Neural progenitor cell (in vitro differentiated cells): ENCODE measurements around the gene VAPB. TPM values are rescaled to one million over a fixed set of nuclear protein-coding genes. Genes with fewer than 3 reads are reported as not detected.
A peak's percentile ranks its signal among the peaks of the same experiment; 100 is the strongest.

ENCODE experiments used
- DNase-seq: peaks from one replicate; pipeline ENCODE4 v3.0.0-alpha.2; 2016; ENCODE audit warnings: low spot score
- H2AFZ ChIP-seq: fragments of 200-600 bp; sonication (generic); replicated peaks from 2 replicates; pipeline ENCODE4 v1.6.1; 2016; ENCODE audit warnings: antibody characterized with exemption
- H3F3A ChIP-seq: fragments of 200-600 bp; sonication (generic); 2 replicates; pipeline ENCODE4 v1.6.1; 2016; ENCODE audit warnings: antibody characterized with exemption, low read depth
- H3K27ac ChIP-seq: fragments of 200-600 bp; sonication (generic); 2 replicates; pipeline ENCODE4 v1.5.1; 2016; ENCODE audit warnings: mild to moderate bottlenecking
- H3K27me3 ChIP-seq: fragments of 200-600 bp; sonication (generic); 2 replicates; pipeline ENCODE4 v1.6.1; 2016; ENCODE audit warnings: mild to moderate bottlenecking, moderate library complexity
- H3K36me3 ChIP-seq: fragments of 200-600 bp; sonication (generic); 2 replicates; pipeline ENCODE4 v1.5.1; 2016
- H3K4me1 ChIP-seq: fragments of 200-600 bp; sonication (generic); 2 replicates; pipeline ENCODE4 v1.6.1; 2016; ENCODE audit warnings: mixed run types
- H3K4me2 ChIP-seq: fragments of 200-600 bp; sonication (generic); 2 replicates; pipeline ENCODE4 v1.6.1; 2016
- H3K4me3 ChIP-seq: fragments of 200-600 bp; sonication (generic); 2 replicates; pipeline ENCODE4 v1.5.1; 2016
- H3K79me2 ChIP-seq: fragments of 200-600 bp; sonication (generic); 2 replicates; pipeline ENCODE4 v1.6.1; 2016; ENCODE audit warnings: low read depth
- H3K9ac ChIP-seq: fragments of 200-600 bp; sonication (generic); 2 replicates; pipeline ENCODE4 v1.6.1; 2016
- H3K9me3 ChIP-seq: fragments of 200-600 bp; sonication (generic); 2 replicates; pipeline ENCODE4 v1.5.1; 2016; ENCODE audit warnings: low read depth
- H4K20me1 ChIP-seq: fragments of 200-600 bp; sonication (generic); 2 replicates; pipeline ENCODE4 v1.6.1; 2016; ENCODE audit warnings: low read depth
- H3K27ac Mint-ChIP-seq: 3 replicates; pipeline ENCODE4 v1.8.0; 2021; ENCODE audit warnings: mixed read lengths
- H3K27me3 Mint-ChIP-seq: 2 replicates; pipeline ENCODE4 v1.8.0; 2022; ENCODE audit warnings: low read depth, mild to moderate bottlenecking, inconsistent platforms, moderate library complexity, mixed read lengths; ENCODE audit not compliant: insufficient read depth
- H3K36me3 Mint-ChIP-seq: 3 replicates; pipeline ENCODE4 v1.8.0; 2021; ENCODE audit warnings: mixed read lengths
- H3K4me1 Mint-ChIP-seq: 3 replicates; pipeline ENCODE4 v1.8.0; 2021; ENCODE audit warnings: mixed read lengths
- H3K4me3 Mint-ChIP-seq: 3 replicates; pipeline ENCODE4 v1.8.0; 2021; ENCODE audit warnings: mild to moderate bottlenecking, moderate library complexity, mixed read lengths
- H3K9me3 Mint-ChIP-seq: 3 replicates; pipeline ENCODE4 v1.8.0; 2020; ENCODE audit warnings: mixed read lengths
- CTCF ChIP-seq: fragments of 200-600 bp; sonication (generic); IDR thresholded peaks from 2 replicates; pipeline ENCODE4 v1.5.1; 2017; ENCODE audit warnings: antibody characterized with exemption, mild to moderate bottlenecking
- EZH2 ChIP-seq: fragments of 200-600 bp; sonication (generic); IDR thresholded peaks from 2 replicates; pipeline ENCODE4 v1.6.1; 2017; ENCODE audit warnings: antibody characterized with exemption, mild to moderate bottlenecking, moderate library complexity
- EZH2phosphoT487 ChIP-seq: fragments of 200-600 bp; sonication (generic); IDR thresholded peaks from 2 replicates; pipeline ENCODE4 v1.6.1; 2017; ENCODE audit warnings: antibody characterized with exemption
- total RNA-seq: library from RNA; depleted of rRNA; stranded (reverse); fragments of >200 nt; gene quantifications from 2 replicates; pipeline ENCODE4 v1.2.3, GENCODE V29; 2015; ENCODE audit warnings: low replicate concordance

VAPB gene
- total RNA-seq, 1 donor from 2014 or later, result 31.9 TPM

- H2AFZ ChIP-seq, result no peak overlapping the region
- no peak overlapping the region for H3K4me2 ChIP-seq
- H3F3A ChIP-seq, result peaks cover 8% of the 10 kb centered on the region
- no peak overlapping the region for H3K27ac Mint-ChIP-seq
- no peaks in the 10 kb centered on the region for H3K36me3 ChIP-seq
- no peaks in the 10 kb centered on the region for H3K27me3 ChIP-seq
- no peaks in the 10 kb centered on the region for H3K9me3 Mint-ChIP-seq
- peaks cover 9% of the 10 kb centered on the region for H3K79me2 ChIP-seq
- no peaks in the 10 kb centered on the region for H3K9me3 ChIP-seq
- no peak overlapping the region for H3K4me3 Mint-ChIP-seq
- TF ChIP-seq EZH2, result no peak
- peak; percentile 71 for TF ChIP-seq CTCF
- peak overlapping the region; percentile 4 for H3K9ac ChIP-seq
- H3K36me3 Mint-ChIP-seq, result peaks cover 16% of the 10 kb centered on the region
- H3K27ac ChIP-seq, result no peak overlapping the region
- no peak overlapping the region for H3K4me3 ChIP-seq
- DNase-seq, result peak; percentile 75
- H3K4me1 Mint-ChIP-seq, result peaks cover 5% of the 10 kb centered on the region
- peaks cover 6% of the 10 kb centered on the region for H3K4me1 ChIP-seq
- peaks cover 2% of the 10 kb centered on the region for H3K27me3 Mint-ChIP-seq
- peaks cover 20% of the 10 kb centered on the region for H4K20me1 ChIP-seq
Observed at GRCh38 chr20:58447511-58448391, 58.7 kb downstream of the VAPB start.

GRCh38 chr20:58448958-58449357 lies 59.9 kb downstream of the VAPB start:
- H3K9ac ChIP-seq, result no peak overlapping the region
- peaks cover 12% of the 10 kb centered on the region for H3K4me1 ChIP-seq
- H3K4me3 ChIP-seq, result no peak overlapping the region
- no peaks in the 10 kb centered on the region for H3K36me3 ChIP-seq
- Mint-ChIP-seq H3K27ac (no peak overlapping the region), H3K27me3 (peaks cover 2% of the 10 kb centered on the region), H3K9me3 (peaks cover 1% of the 10 kb centered on the region), H3K4me1 (peaks cover 5% of the 10 kb centered on the region), H3K4me3 (no peak overlapping the region), H3K36me3 (peaks cover 15% of the 10 kb centered on the region)
- H4K20me1 ChIP-seq, result peaks cover 20% of the 10 kb centered on the region
- no peak for DNase-seq
- peaks cover 6% of the 10 kb centered on the region for H3K79me2 ChIP-seq
- no peak overlapping the region for H3K27ac ChIP-seq
- H3F3A ChIP-seq, result peaks cover 14% of the 10 kb centered on the region
- TF ChIP-seq EZH2phosphoT487 (no peak), CTCF (no peak), EZH2 (no peak)
- no peak overlapping the region for H2AFZ ChIP-seq
- H3K4me2 ChIP-seq, result no peak overlapping the region
- no peaks in the 10 kb centered on the region for H3K9me3 ChIP-seq
- H3K27me3 ChIP-seq, result no peaks in the 10 kb centered on the region

- no peak for TF ChIP-seq EZH2phosphoT487
- TF ChIP-seq CTCF, result no peak
- no peak for TF ChIP-seq EZH2
- Mint-ChIP-seq H3K27me3 (peaks cover 2% of the 10 kb centered on the region), H3K36me3 (peaks cover 18% of the 10 kb centered on the region), H3K27ac (no peak overlapping the region), H3K4me1 (peaks cover 5% of the 10 kb centered on the region), H3K9me3 (peaks cover 8% of the 10 kb centered on the region), H3K4me3 (no peak overlapping the region)
- Histone ChIP-seq H3K9ac (no peak overlapping the region), H3K9me3 (no peaks in the 10 kb centered on the region), H3K4me3 (no peak overlapping the region), H3K4me2 (no peak overlapping the region), H3K79me2 (peaks cover 6% of the 10 kb centered on the region), H3K27me3 (no peaks in the 10 kb centered on the region), H4K20me1 (peaks cover 20% of the 10 kb centered on the region), H3K4me1 (peaks cover 12% of the 10 kb centered on the region), H3F3A (peaks cover 14% of the 10 kb centered on the region), H3K27ac (no peak overlapping the region), H2AFZ (no peak overlapping the region), H3K36me3 (no peaks in the 10 kb centered on the region)
- DNase-seq, result no peak
Observed at GRCh38 chr20:58449681-58450221, 60.7 kb downstream of the VAPB start.
